GM12892 (cell line): ENCODE measurements around the gene POP5.

Experiments
- DNase-seq: peaks from one replicate; pipeline ENCODE4 v3.0.0; 2011; ENCODE audit not compliant: insufficient read length
- FAIRE-seq: peaks from 2 replicates; lab custom pipeline; 2011; peaks lifted over from hg19 to GRCh38; lab: Jason Lieb, UNC
- POLR2A ChIP-seq: IDR thresholded peaks from 2 replicates; pipeline ENCODE4 v1.6.1; 2011; ENCODE audit warnings: low read depth, low read length, control low read depth
- POLR2AphosphoS5 ChIP-seq: IDR thresholded peaks from 2 replicates; pipeline ENCODE4 v1.6.1; 2011; ENCODE audit warnings: low read depth, low read length, control low read depth
- TAF1 ChIP-seq: IDR thresholded peaks from 2 replicates; pipeline ENCODE4 v1.6.1; 2011; ENCODE audit warnings: low read depth, mild to moderate bottlenecking, control low read depth, low read length, borderline replicate concordance

POP5 gene

GRCh38 chr12:120599672-120600552 lies 18.7 kb upstream of the POP5 start:
- DNase-seq (no peak), FAIRE-seq (no peak)
- no peak for TF ChIP-seq TAF1
- no peak for TF ChIP-seq POLR2A
- no peak for TF ChIP-seq POLR2AphosphoS5

DNA sequence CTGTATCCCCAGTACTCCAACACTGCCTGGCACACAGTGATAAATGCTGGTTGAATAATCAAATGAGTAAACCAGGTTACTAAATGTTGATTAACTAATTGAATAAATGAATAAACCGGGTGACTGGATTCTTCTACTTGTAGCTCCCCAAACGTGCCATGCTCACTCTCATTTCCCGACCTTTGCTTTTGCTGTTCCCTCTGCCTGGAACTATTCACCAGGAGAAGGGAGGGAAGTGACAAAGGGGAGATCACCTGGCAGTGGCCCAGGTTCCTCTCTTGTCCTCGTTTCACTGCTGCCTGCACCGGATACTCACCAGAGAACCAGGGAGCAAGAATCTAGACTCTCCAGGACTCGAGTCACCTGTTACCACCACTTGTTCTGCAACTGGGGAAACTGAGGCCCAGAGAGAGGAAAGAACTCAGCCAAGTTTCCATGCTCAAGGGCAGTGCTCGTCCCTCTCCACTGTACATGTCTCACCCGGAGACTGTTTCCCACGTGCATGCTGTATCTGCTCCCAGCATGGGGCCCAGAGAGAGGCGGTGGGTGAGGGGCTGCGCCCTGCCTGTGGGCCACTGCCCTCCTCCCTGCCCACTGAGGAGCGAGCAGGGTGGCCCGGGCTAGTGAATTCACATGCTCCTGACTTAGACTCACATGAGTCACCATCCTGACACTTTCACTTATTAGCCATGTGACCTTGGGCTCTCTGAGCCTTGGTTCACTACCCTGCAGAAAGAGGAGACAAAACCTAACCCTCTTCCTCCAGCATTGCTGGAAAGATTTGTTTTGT lies 17.7 kb upstream of the POP5 start:
- TF ChIP-seq TAF1 = no peak
- no peak for TF ChIP-seq POLR2A
- no peak for TF ChIP-seq POLR2AphosphoS5
- FAIRE-seq (no peak), DNase-seq (no peak)

DNA sequence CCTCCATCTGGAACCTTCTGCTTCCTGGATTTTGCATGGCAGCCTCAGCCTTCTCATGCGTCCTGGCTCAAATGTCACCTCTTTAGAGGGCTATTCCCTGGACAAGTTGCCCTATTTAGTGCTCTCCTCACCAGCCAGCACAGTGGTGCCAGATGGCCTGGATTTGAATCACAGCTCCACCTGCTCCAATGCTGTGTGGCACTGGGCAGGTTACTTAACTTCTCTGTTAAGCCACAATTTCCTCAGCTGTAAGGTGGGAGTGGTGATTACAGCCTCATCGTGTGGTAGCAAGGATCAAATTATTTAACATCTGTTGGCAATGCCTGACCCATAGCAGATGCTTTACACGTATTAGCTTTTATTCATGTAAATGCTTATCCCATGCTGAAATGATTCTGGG lies 16.7 kb upstream of the POP5 start:
- no peak for DNase-seq
- FAIRE-seq = no peak
- no peak for TF ChIP-seq POLR2AphosphoS5
- TF ChIP-seq TAF1 = no peak
- TF ChIP-seq POLR2A = no peak

- TF ChIP-seq POLR2AphosphoS5 (no peak), TAF1 (no peak), POLR2A (no peak)
- FAIRE-seq (no peak), DNase-seq (no peak)
Measured at GRCh38 chr12:120596901-120597300, 15.7 kb upstream of the POP5 start.

- no peak for DNase-seq
- TF ChIP-seq POLR2A = no peak
- no peak for TF ChIP-seq POLR2AphosphoS5
- no peak for TF ChIP-seq TAF1
- FAIRE-seq = no peak
Measured at GRCh38 chr12:120592121-120593049, 11.2 kb upstream of the POP5 start.

DNA sequence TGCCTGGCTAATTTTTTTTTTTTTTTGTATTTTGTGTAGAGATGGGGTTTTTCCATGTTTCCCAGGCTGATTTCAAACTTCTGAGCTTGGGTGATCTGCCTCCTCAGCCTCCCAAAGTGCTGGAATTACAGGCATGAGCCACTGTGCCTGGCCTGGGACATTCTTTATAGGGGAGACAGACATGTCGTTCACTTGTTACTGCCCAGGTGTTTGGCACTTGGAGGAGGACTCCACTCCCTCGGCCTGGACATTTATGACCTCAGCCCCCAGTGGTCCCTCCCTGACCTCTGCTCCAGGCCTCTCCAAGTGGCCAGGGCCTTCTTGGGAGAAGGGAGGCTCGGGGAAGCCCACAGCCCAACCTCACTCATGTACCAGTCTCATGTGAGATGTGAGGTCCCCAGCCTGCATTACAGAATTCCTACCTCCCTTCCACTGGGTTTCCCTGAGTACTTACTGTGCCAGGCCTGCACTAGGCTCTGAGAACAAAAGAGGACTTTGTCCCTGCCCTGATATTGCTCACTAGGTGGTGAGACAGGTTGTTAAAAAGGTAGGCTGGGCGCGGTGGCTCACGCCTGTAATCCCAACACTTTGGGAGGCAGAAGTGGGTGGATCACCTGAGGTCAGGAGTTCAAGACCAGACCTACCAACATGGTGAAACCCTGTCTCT lies 9.7 kb upstream of the POP5 start:
- TF ChIP-seq POLR2A = no peak
- TF ChIP-seq TAF1 = no peak
- no peak for TF ChIP-seq POLR2AphosphoS5
- FAIRE-seq (no peak), DNase-seq (no peak)

DNA sequence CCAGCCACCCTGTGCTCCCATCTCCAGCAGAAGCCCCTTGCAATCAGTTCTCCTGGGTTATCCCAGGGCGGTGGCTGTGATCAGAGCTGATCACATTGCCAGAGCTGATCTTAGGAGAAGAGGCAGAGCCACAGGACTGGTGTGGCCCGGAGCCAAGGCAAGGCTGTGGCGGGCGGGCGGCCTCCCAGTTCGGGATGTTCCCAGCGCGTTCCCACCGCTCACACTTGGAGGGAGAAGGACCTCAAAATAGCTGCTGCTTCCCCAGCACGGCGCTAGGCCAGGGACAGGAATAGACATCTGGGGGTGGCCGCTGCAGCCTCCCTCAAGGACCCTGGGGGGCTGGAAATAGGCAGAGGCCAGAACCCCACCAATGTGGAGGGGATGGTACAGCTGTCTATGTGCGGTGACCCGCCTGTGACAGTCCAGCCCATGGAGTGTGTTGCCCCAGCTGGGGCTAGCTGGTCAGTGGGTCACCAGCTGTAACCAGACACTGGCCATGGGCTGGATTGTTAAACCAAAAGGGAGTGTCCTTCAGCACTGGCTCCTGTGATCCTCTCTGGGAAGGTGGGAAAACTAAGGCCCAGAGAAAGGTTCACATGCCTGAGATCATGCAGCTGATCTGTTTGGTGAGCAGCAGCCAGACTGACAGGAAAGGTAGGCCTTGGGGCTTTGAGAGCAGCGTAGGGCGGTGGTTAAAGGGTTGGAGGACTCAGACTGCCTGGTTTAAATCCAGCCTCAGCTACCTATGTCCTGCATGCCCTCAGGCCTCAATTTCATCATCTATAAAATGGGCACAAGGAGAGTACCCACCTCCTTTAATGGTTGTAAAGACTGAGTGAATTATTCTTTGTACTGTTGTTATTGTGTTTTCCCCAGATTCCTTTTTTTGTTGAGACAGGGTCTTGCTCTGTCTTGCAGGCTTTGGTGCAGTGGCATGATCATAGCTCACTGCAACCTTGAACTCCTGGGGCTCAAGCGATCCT lies 8.0 kb upstream of the POP5 start:
- TF ChIP-seq POLR2AphosphoS5 = no peak
- no peak for TF ChIP-seq POLR2A
- TF ChIP-seq TAF1 = no peak
- DNase-seq = no peak
- FAIRE-seq = no peak

- no peak for FAIRE-seq
Measured at GRCh38 chr12:120588371-120588770, 7.2 kb upstream of the POP5 start.

DNA sequence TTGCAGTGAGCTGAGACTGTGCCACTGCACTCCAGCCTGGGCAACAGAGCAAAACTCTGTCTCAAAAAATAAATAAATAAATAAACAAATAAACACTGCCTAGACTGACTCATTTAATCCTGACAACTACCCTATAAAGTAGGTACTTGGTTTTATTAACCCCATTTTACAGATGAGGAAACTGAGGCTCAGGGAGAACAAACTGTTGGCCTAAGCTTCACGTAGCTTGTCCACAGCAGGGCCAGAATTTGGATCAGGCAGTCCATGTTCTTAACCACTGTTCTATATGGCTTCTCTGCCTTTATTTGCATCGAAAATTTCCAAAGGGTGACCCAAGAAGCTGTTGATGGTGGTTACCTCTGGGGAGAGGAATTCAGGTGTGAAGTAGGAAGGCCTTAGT lies 5.7 kb upstream of the POP5 start:
- TF ChIP-seq TAF1 (no peak), POLR2A (no peak)
- FAIRE-seq = no peak
- DNase-seq = no peak

More at GRCh38 chr12:120588371-120588770, 7.2 kb upstream of the POP5 start:
- DNase-seq = no peak
- TF ChIP-seq POLR2A (no peak), POLR2AphosphoS5 (no peak), TAF1 (no peak)

DNA sequence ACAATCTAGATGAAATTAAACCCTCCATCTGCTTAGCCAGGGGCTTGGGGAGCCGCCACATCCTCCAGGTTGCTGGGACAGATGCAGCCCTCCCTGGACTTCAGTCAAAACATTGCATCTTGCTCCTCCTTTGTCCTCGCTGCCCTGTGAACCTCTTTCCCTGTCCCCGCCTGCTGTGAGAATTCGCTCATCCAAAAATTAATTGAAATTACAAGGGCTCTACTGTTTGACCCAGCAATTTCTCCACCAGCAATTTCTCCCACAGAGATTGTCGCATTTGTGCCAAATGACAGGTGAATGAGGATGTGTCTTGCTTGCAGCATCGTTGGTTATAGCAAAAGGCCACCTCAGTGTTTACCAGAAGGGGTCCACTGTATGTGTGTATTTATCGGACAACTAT lies 5.0 kb upstream of the POP5 start:
- TF ChIP-seq POLR2A (no peak), POLR2AphosphoS5 (no peak), TAF1 (no peak)
- DNase-seq (no peak), FAIRE-seq (no peak)
